K562 (cell line): Measurements from ENCODE around the gene RPTOR. TPM values are rescaled to one million over a fixed set of nuclear protein-coding genes. Genes with fewer than 3 reads are reported as not detected.
A peak's percentile ranks its signal among the peaks of the same experiment; 100 is the strongest.

Source experiments
- ATF1 ChIP-seq, 2 experiments: fragments of 450-650 bp in 1 of 2; IDR thresholded peaks; 2 replicates each; pipeline ENCODE4 v1.6.1; 2016; ENCODE audit warnings: missing compliant biosample characterization in 1 of 2, missing genetic modification characterization in 1 of 2
- CBFA2T3 ChIP-seq: fragments of 450-650 bp; IDR thresholded peaks from 2 replicates; pipeline ENCODE4 v1.6.1; 2017
- CEBPG ChIP-seq, 3 experiments: fragments of 200-800 bp in 1 of 3; sonication (Bioruptor generic) in 1 of 3; sonication (generic) in 1 of 3; formaldehyde crosslinking in 1 of 3; IDR thresholded peaks in 2 of 3; conservative IDR thresholded peaks in 1 of 3; 2 replicates each; pipeline versions ENCODE4 v1.6.1 to v1.8.0; 2016 to 2022; ENCODE audit warnings: missing compliant biosample characterization in 2 of 3, missing genetic modification characterization in 2 of 3, mild to moderate bottlenecking in 1 of 3, missing genetic modification reagents in 1 of 3
- CGGBP1 ChIP-seq: fragments of 250-450 bp; sonication (Bioruptor Pico); IDR thresholded peaks from 2 replicates; pipeline ENCODE4 v1.9.0; 2021; ENCODE audit warnings: mild to moderate bottlenecking
- EGR1 ChIP-seq: fragments of 450-650 bp; conservative IDR thresholded peaks from 2 replicates; pipeline ENCODE4 v1.6.1; 2017; ENCODE audit warnings: mild to moderate bottlenecking
- EP400 ChIP-seq: fragments of 450-650 bp; IDR thresholded peaks from 2 replicates; pipeline ENCODE4 v1.6.1; 2017; ENCODE audit warnings: antibody characterized with exemption, mild to moderate bottlenecking, moderate library complexity
- GATAD2B ChIP-seq: fragments of 450-650 bp; IDR thresholded peaks from 2 replicates; pipeline ENCODE4 v1.6.1; 2017; ENCODE audit warnings: mild to moderate bottlenecking, borderline replicate concordance
- HDAC8 ChIP-seq: fragments of 450-650 bp; IDR thresholded peaks from 2 replicates; pipeline ENCODE4 v1.6.1; 2016; ENCODE audit warnings: mild to moderate bottlenecking, missing genetic modification characterization, moderate library complexity, missing compliant biosample characterization
- LEF1 ChIP-seq: fragments of 450-650 bp; IDR thresholded peaks from 2 replicates; pipeline ENCODE4 v1.6.1; 2016; ENCODE audit warnings: mild to moderate bottlenecking
- MTA1 ChIP-seq: fragments of 450-650 bp; IDR thresholded peaks from 2 replicates; pipeline ENCODE4 v1.6.1; 2017; ENCODE audit warnings: borderline replicate concordance
- NRF1 ChIP-seq, 2 experiments: fragments of 450-650 bp; IDR thresholded peaks in 1 of 2; conservative IDR thresholded peaks in 1 of 2; 2 replicates each; pipeline ENCODE4 v1.6.1; 2014; ENCODE audit warnings: mild to moderate bottlenecking in 2 of 2
- POLR2B ChIP-seq: fragments of 450-650 bp; IDR thresholded peaks from 2 replicates; pipeline ENCODE4 v1.6.1; 2018; ENCODE audit warnings: low read depth; ENCODE audit not compliant: partially characterized antibody
- RCOR1 ChIP-seq, 2 experiments: IDR thresholded peaks; 2 replicates each; pipeline ENCODE4 v1.6.1; 2012; ENCODE audit warnings: low read depth in 2 of 2, low read length in 2 of 2, borderline replicate concordance in 1 of 2, improper control_type of control experiment in 1 of 2
- SAFB ChIP-seq: fragments of 200-400 bp; formaldehyde crosslinking; IDR thresholded peaks from 2 replicates; pipeline ENCODE4 v1.6.1; 2017; ENCODE audit warnings: low read depth, low read length, borderline replicate concordance
- TAF1 ChIP-seq: IDR thresholded peaks from 2 replicates; pipeline ENCODE4 v1.6.1; 2011; ENCODE audit warnings: mild to moderate bottlenecking, low read length, moderate library complexity; ENCODE audit not compliant: insufficient read depth, control insufficient read depth, severe bottlenecking; ENCODE audit errors: extremely low read depth
- TFE3 ChIP-seq: fragments of 450-650 bp; formaldehyde crosslinking; IDR thresholded peaks from 2 replicates; pipeline ENCODE4 v1.4.0; 2020; ENCODE audit warnings: mild to moderate bottlenecking, mixed read lengths
- THAP12 ChIP-seq: fragments of 250-450 bp; sonication (Bioruptor Pico); IDR thresholded peaks from 2 replicates; pipeline ENCODE4 v1.9.0; 2021; ENCODE audit warnings: mild to moderate bottlenecking, inconsistent platforms
- USF1 ChIP-seq: sonication (generic); formaldehyde crosslinking; IDR thresholded peaks from 2 replicates; pipeline ENCODE4 v1.9.0; 2022; ENCODE audit warnings: mild to moderate bottlenecking, missing genetic modification reagents
- ZBTB2 ChIP-seq: fragments of 450-650 bp; IDR thresholded peaks from 2 replicates; pipeline ENCODE4 v1.6.1; 2016; ENCODE audit warnings: antibody characterized with exemption
- ZEB2 ChIP-seq: fragments of 450-650 bp; IDR thresholded peaks from 2 replicates; pipeline ENCODE4 v1.6.1; 2016
- polyA plus RNA-seq, 8 experiments: library from polyadenylated mRNA; depleted of rRNA in 4 of 8; stranded (reverse) in 5 of 8; unstranded in 3 of 8; fragments of >200 nt; fragmentation: Nextera tagmentation in 2 of 8; fragmentation: Illumina TruSeq in 1 of 8; extraction: Ambion mirVana in 2 of 8; extraction: Trizol in 1 of 8; gene quantifications; 2 replicates each; pipeline versions ENCODE4 v1.2.1 to v1.2.3, GENCODE V29; 2011 to 2014; ENCODE audit warnings: inconsistent platforms in 1 of 8, missing spikeins in 1 of 8
- total RNA-seq, 7 experiments: library from RNA; depleted of rRNA in 6 of 7; stranded (reverse); fragments of >200 nt in 6 of 7; fragmentation: Illumina TruSeq in 2 of 7; extraction: Trizol in 2 of 7; gene quantifications; 2 replicates each; pipeline versions ENCODE4 v1.2.1 to v1.2.3, GENCODE V29; 2011 to 2021; ENCODE audit warnings: low replicate concordance in 1 of 7

The RPTOR gene
- total and polyA plus RNA-seq, 9 of the 15 experiments (the other 6 are each of a cell fraction or from before 2014, with no cell fraction given) = 0.24 to 54.1 (median 10.2) TPM

- no peak for TF ChIP-seq CGGBP1
- peak; percentile 58 for TF ChIP-seq TFE3 (CRISPR knock-in tag)
- peak; percentile 28; the same call in 1 of the 2 replicates for TF ChIP-seq CBFA2T3
- no peak for TF ChIP-seq RCOR1 (IDR thresholded peaks at IDR 0.05; ENCODE audit: borderline replicate concordance in 1 of 2, low read depth in 2 of 2, low read length in 2 of 2)
- TF ChIP-seq POLR2B = peak; percentile 28
- TF ChIP-seq EGR1 = peak; percentile 55; the same call in 1 of the 2 replicates
- TF ChIP-seq LEF1 = peak; percentile 75
- TF ChIP-seq USF1 (CRISPR knock-in tag) = no peak
- peak; percentile 84 for TF ChIP-seq EP400
- TF ChIP-seq THAP12 (CRISPR knock-in tag) = no peak
- peak; percentile 70; the same call in 1 of the 2 replicates for TF ChIP-seq GATAD2B
- 0 out of 2 replicates have a peak, but pooled peaks have one; percentile 26 for TF ChIP-seq SAFB
- TF ChIP-seq ZBTB2 = peak; percentile 87; the same call in 1 of the 2 replicates
- TF ChIP-seq TAF1 = peak; percentile 44
- peak; percentile 61 to 64; a peak in 3 of 4 replicates for TF ChIP-seq NRF1 (conservative IDR thresholded peaks at IDR 0.05 in 1 of 2, IDR thresholded peaks at IDR 0.05 in 1 of 2)
- TF ChIP-seq ATF1 (CRISPR knock-in tag; IDR thresholded peaks at IDR 0.05) = no peak
- peak; percentile 72 for TF ChIP-seq ATF1 (tag; IDR thresholded peaks at IDR 0.05)
- peak; percentile 90 for TF ChIP-seq MTA1
- peak; percentile 78; the same call in 1 of the 2 replicates for TF ChIP-seq CEBPG (CRISPR knock-in tag; IDR thresholded peaks at IDR 0.05)
- peak; percentile 25 to 63; a peak in 3 of 4 replicates for TF ChIP-seq CEBPG (tag; conservative IDR thresholded peaks at IDR 0.05 in 1 of 2, IDR thresholded peaks at IDR 0.05 in 1 of 2)
- TF ChIP-seq HDAC8 (tag) = no peak
- TF ChIP-seq ZEB2 = peak; percentile 77
Measured at GRCh38 chr17:80855948-80856862, 311.6 kb downstream of the RPTOR start (continued).
